ENCODE measurements around the gene MDFI.

MDFI gene

DNA sequence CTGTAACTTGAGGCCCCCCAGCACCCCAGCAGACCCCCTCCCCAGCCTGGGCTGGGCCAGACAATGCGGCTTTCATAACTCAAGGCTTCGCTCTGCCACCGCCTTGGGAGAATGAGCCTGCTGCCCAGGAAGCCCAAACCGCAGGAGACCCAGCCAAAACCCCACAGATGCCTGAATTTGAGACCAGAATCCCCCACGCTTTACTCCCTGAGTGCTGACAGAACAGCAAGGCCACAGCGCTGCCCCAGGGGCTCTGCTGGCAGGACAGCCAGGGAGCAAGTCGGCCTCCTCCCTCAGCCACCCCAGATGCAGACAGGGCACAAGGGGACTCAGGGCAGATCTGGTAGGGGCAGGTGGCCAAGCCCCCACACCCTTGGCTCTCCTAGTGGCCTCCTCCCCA lies 2.2 kb downstream of the MDFI start:
- Histone ChIP-seq H3K36me3 (ENCODE audit: control insufficient read depth in 5 of 5, insufficient read depth in 5 of 5, low read length in 5 of 5) (no peaks in the 10 kb centered on the region), H3K9ac (ENCODE audit: low read length in 5 of 5) (no peak overlapping the region), H3K9me3 (ENCODE audit: control insufficient read depth in 5 of 5, low read length in 5 of 5) (no peaks in the 10 kb centered on the region), H3K27ac (ENCODE audit: low read depth, low read length) (peak overlapping the region; percentile 45), H3K27me3 (ENCODE audit: control insufficient read depth in 5 of 5, insufficient read depth in 4 of 5, low read length in 5 of 5) (peaks cover 0 to 21% (median 11%) of the 10 kb centered on the region in 5 donors), H3K4me3 (ENCODE audit: low read depth in 1 of 5, low read length in 5 of 5) (no peak overlapping the region), H3K4me1 (ENCODE audit: control insufficient read depth in 5 of 5, insufficient read depth in 5 of 5, low read length in 5 of 5) (peaks cover 5 to 90% (median 72%) of the 10 kb centered on the region in 5 donors)

DNA sequence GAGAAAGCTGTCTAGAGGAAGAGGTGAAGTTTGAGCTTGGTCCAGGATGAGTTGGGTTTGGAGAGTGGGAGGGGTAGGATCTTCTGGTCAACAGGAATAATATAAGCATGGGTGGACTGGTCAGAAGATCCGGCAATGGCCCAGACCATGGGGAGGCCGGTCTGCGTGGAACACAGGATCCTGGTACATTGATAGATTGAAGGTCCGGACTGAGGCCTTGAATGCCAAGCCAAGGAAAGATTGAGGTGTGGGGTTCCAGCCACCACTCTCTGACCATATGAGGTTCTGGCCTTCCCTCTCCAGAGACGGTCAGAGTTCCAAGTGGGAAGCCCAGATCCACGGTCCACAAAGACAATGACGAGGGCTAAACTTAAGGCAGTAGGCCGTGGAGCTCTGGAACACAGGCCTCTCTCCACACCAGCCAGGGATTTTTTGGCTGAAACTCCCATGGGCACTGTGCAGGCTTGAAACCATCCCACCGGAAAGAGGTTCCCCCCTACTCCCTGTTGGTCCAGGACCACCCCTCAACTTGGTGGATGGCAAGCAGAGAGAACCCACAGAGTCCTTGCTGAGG lies 3.2 kb downstream of the MDFI start:
- peak overlapping the region; percentile 45 for H3K27ac ChIP-seq (ENCODE audit: low read depth, low read length)
- H3K4me3 ChIP-seq (ENCODE audit: low read depth in 1 of 5, low read length in 5 of 5), result no peak overlapping the region
- H3K27me3 ChIP-seq (ENCODE audit: control insufficient read depth in 5 of 5, insufficient read depth in 4 of 5, low read length in 5 of 5), result peaks cover 0 to 21% (median 11%) of the 10 kb centered on the region in 5 donors
- peak overlapping the region in 1 of 5 donors; percentile 35 for H3K9ac ChIP-seq (ENCODE audit: low read length in 5 of 5)
- H3K4me1 ChIP-seq (ENCODE audit: control insufficient read depth in 5 of 5, insufficient read depth in 5 of 5, low read length in 5 of 5), result peaks cover 5 to 98% (median 80%) of the 10 kb centered on the region in 5 donors
- peaks cover 0 to 3% (median 0%) of the 10 kb centered on the region in 5 donors for H3K36me3 ChIP-seq (ENCODE audit: control insufficient read depth in 5 of 5, insufficient read depth in 5 of 5, low read length in 5 of 5)
- H3K9me3 ChIP-seq (ENCODE audit: control insufficient read depth in 5 of 5, low read length in 5 of 5), result no peaks in the 10 kb centered on the region

DNA sequence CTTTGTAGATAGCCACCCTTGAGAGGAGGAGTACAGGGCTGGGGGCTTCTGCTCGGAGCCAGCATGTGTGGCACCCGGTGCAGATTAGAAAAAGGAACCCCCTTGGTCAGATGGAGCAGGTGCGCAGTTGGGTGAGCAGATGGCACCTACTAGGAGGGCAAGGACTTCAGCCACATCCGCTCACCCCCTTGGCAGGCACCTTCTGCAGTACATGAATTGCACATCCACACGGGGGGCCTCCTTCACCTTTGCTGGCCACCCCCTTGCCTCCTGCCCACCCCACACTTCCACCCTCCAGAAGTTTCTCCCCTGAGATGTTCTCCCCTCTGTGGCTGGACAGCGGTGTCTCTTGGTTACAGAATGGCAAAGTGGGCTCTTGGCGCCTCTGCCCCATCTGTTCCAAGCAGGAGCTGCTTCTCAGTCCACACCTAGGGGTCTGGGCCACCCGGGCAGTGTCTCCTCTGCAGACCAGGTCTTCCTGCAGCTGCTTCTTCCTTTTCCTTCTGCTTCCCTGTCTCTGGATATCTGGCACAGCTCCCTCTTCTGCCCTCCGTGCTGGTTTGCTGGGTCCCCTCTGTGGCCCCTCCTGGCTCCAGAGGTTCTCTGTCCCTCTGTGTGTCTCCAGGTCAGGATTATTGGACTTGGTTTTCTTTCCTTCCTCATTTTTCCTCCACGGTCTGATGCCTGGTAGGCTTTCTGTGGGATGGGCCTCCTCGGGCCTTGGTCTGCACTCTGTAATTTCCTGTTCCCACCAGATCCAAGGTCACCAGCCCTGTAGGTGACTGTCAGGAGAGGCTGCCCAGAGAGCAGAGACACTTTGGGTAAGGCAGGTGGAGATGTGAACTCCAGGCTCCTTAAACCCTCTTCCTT lies 4.1 kb downstream of the MDFI start:
- Histone ChIP-seq H3K9me3 (ENCODE audit: control insufficient read depth in 5 of 5, low read length in 5 of 5) (no peaks in the 10 kb centered on the region), H3K36me3 (ENCODE audit: control insufficient read depth in 5 of 5, insufficient read depth in 5 of 5, low read length in 5 of 5) (peaks cover 0 to 7% (median 0%) of the 10 kb centered on the region in 5 donors), H3K4me3 (ENCODE audit: low read depth in 1 of 5, low read length in 5 of 5) (no peak overlapping the region), H3K27ac (ENCODE audit: low read depth, low read length) (peak overlapping the region; percentile 71), H3K9ac (ENCODE audit: low read length in 5 of 5) (peak overlapping the region in 1 of 5 donors; percentile 25), H3K27me3 (ENCODE audit: control insufficient read depth in 5 of 5, insufficient read depth in 4 of 5, low read length in 5 of 5) (peaks cover 0 to 19% (median 11%) of the 10 kb centered on the region in 5 donors), H3K4me1 (ENCODE audit: control insufficient read depth in 5 of 5, insufficient read depth in 5 of 5, low read length in 5 of 5) (peaks cover 5 to 98% (median 86%) of the 10 kb centered on the region in 5 donors)

DNA sequence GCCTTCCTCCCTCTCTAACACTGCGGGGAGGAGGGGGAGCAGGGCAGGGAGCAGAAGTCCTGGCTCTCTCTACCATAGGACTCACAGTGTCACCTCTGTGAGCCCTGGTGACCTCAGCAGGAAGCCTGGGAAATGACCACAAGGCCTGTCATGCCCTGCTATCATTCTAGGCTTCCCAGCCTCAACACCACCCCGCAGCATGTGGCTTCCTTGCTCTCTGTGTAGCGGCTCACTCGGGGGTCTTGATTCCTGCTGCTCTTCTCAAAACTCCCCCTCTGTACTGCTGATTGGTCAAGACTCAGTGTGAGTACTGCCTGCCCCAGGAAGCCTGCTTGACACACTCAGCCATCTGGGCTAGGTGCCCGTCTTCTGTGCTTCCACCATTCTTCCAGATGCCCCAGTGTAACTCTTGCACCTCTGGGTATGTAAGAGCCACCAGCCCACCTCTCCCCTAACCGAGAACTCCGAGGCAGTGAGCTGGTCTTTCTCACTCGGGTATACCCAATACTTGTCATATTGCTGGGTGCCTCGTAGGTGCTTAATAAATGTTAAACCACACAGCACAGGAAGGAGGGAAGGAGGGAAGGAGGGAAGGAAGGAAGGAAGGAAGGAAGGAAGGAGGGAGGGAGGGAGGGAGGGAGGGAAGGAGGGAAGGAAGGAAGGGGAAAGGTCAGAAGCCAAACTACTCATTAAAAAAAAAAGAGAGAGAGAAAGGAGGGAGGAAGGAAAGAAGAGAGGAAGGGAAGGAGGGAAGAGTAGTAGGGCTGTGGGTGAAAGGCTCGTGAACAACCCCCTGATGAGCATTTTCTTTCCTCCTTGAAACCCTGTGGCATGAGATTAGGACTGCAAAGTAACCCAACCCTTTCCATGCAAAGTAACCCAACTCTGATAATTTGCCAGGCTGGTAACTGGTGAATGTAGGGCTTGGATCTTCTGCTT lies 5.0 kb downstream of the MDFI start:
- H3K9ac ChIP-seq (ENCODE audit: low read length in 5 of 5), result peak overlapping the region in 1 of 5 donors; percentile 25
- H3K36me3 ChIP-seq (ENCODE audit: control insufficient read depth in 5 of 5, insufficient read depth in 5 of 5, low read length in 5 of 5), result peaks cover 0 to 7% (median 0%) of the 10 kb centered on the region in 5 donors
- no peaks in the 10 kb centered on the region for H3K9me3 ChIP-seq (ENCODE audit: control insufficient read depth in 5 of 5, low read length in 5 of 5)
- peaks cover 5 to 94% (median 77%) of the 10 kb centered on the region in 5 donors for H3K4me1 ChIP-seq (ENCODE audit: control insufficient read depth in 5 of 5, insufficient read depth in 5 of 5, low read length in 5 of 5)
- peak overlapping the region; percentile 71 for H3K27ac ChIP-seq (ENCODE audit: low read depth, low read length)
- no peak overlapping the region for H3K4me3 ChIP-seq (ENCODE audit: low read depth in 1 of 5, low read length in 5 of 5)
- H3K27me3 ChIP-seq (ENCODE audit: control insufficient read depth in 5 of 5, insufficient read depth in 4 of 5, low read length in 5 of 5), result peaks cover 0 to 12% (median 6%) of the 10 kb centered on the region in 5 donors

DNA sequence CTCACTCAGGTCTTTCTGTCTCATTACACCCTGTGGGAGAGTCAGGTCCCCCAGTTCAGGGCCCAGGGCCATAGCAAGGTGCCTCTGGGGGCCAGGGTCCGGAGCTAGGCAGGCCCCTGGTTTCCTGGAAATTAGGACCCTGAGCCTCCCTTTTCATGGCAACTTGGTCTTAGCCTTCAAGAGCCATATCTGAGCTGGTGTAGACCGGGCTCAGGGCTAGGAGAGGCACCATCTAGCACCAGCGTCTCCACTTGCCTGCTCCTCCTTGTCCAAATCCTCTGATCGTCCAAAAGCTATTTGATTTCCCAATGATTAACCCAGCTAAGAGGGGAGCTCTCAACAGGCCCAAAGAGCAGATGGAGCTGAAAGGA lies 5.6 kb downstream of the MDFI start:
- H3K4me1 ChIP-seq (ENCODE audit: control insufficient read depth in 5 of 5, insufficient read depth in 5 of 5, low read length in 5 of 5), result peaks cover 5 to 95% (median 70%) of the 10 kb centered on the region in 5 donors
- peak overlapping the region in 1 of 5 donors; percentile 4 for H3K9ac ChIP-seq (ENCODE audit: low read length in 5 of 5)
- H3K36me3 ChIP-seq (ENCODE audit: control insufficient read depth in 5 of 5, insufficient read depth in 5 of 5, low read length in 5 of 5), result peaks cover 0 to 7% (median 0%) of the 10 kb centered on the region in 5 donors
- H3K27ac ChIP-seq (ENCODE audit: low read depth, low read length), result peak overlapping the region; percentile 71
- H3K9me3 ChIP-seq (ENCODE audit: control insufficient read depth in 5 of 5, low read length in 5 of 5), result no peaks in the 10 kb centered on the region
- H3K27me3 ChIP-seq (ENCODE audit: control insufficient read depth in 5 of 5, insufficient read depth in 4 of 5, low read length in 5 of 5), result peaks cover 0 to 12% (median 6%) of the 10 kb centered on the region in 5 donors
- H3K4me3 ChIP-seq (ENCODE audit: low read depth in 1 of 5, low read length in 5 of 5), result no peak overlapping the region

DNA sequence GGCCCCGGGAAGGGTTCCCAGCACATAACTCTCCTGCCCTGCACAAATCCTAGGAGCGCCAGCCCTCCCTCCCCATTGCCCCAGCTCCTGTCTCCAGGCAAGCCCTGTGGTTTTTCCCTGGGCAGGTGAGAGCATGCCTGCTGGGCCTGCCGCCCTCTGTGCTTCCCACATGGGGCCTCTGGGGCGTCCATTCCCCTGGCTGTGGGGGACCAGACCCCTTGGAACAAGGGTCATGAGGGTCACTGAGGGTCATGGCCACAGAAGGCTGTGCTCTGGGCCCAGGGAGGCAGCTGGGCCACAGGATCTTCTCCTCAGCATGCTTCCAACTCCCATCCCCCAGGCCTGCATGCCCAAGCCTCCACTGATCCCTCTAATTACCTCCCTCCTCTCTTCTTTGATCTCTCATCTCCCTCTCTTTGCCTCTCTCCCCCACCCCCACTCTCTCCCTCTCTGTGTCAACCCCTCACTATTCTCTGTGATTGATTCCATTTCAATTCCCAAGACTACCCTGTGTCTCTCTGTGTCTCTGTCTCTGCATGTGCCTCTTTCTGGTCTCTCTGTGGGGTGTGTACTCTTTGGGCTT lies 6.1 kb downstream of the MDFI start:
- Histone ChIP-seq H3K36me3 (ENCODE audit: control insufficient read depth in 5 of 5, insufficient read depth in 5 of 5, low read length in 5 of 5) (peaks cover 0 to 9% (median 0%) of the 10 kb centered on the region in 5 donors), H3K27ac (ENCODE audit: low read depth, low read length) (peak overlapping the region; percentile 71), H3K27me3 (ENCODE audit: control insufficient read depth in 5 of 5, insufficient read depth in 4 of 5, low read length in 5 of 5) (peaks cover 0 to 9% (median 2%) of the 10 kb centered on the region in 5 donors), H3K9ac (ENCODE audit: low read length in 5 of 5) (peak overlapping the region in 1 of 5 donors; percentile 27), H3K4me3 (ENCODE audit: low read depth in 1 of 5, low read length in 5 of 5) (no peak overlapping the region), H3K9me3 (ENCODE audit: control insufficient read depth in 5 of 5, low read length in 5 of 5) (no peaks in the 10 kb centered on the region), H3K4me1 (ENCODE audit: control insufficient read depth in 5 of 5, insufficient read depth in 5 of 5, low read length in 5 of 5) (peaks cover 5 to 93% (median 65%) of the 10 kb centered on the region in 5 donors)

DNA sequence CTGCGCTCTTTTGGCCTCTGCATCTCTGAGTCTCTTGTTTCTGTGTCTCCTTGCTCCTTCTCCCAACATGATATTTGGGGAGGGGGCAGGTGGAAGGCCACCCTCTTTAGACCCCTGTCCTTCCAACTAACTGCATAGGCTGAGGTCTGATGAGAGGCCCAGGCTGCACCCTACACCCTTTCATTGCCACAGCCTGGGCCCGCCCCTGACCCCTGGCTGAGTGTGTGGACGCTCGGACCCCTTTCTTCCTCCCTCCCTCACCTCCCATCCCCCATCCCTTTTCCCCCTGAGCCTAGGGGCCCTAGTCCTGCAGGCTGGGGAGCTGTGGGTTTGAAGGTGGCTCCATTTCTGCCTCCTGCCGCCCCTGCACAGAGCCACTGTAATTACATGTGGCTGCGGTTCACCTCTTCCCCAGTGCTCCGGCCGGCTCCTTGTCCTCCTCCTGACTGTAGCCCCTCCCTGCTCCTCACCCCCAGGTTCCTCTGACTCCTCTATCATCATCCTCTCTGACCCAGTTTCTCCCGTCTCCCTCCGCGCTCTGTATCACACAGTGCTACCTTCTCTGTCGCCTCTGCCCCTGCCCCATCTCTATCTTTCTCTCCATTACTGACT lies 6.8 kb downstream of the MDFI start:
- Histone ChIP-seq H3K27ac (ENCODE audit: low read depth, low read length) (peak overlapping the region; percentile 71), H3K9ac (ENCODE audit: low read length in 5 of 5) (no peak overlapping the region), H3K36me3 (ENCODE audit: control insufficient read depth in 5 of 5, insufficient read depth in 5 of 5, low read length in 5 of 5) (peaks cover 0 to 11% (median 6%) of the 10 kb centered on the region in 5 donors), H3K4me3 (ENCODE audit: low read depth in 1 of 5, low read length in 5 of 5) (peak overlapping the region in 2 of 5 donors; percentile 1 to 7), H3K4me1 (ENCODE audit: control insufficient read depth in 5 of 5, insufficient read depth in 5 of 5, low read length in 5 of 5) (peaks cover 5 to 90% (median 58%) of the 10 kb centered on the region in 5 donors), H3K27me3 (ENCODE audit: control insufficient read depth in 5 of 5, insufficient read depth in 4 of 5, low read length in 5 of 5) (peaks cover 0 to 2% (median 0%) of the 10 kb centered on the region in 5 donors), H3K9me3 (ENCODE audit: control insufficient read depth in 5 of 5, low read length in 5 of 5) (no peaks in the 10 kb centered on the region)

DNA sequence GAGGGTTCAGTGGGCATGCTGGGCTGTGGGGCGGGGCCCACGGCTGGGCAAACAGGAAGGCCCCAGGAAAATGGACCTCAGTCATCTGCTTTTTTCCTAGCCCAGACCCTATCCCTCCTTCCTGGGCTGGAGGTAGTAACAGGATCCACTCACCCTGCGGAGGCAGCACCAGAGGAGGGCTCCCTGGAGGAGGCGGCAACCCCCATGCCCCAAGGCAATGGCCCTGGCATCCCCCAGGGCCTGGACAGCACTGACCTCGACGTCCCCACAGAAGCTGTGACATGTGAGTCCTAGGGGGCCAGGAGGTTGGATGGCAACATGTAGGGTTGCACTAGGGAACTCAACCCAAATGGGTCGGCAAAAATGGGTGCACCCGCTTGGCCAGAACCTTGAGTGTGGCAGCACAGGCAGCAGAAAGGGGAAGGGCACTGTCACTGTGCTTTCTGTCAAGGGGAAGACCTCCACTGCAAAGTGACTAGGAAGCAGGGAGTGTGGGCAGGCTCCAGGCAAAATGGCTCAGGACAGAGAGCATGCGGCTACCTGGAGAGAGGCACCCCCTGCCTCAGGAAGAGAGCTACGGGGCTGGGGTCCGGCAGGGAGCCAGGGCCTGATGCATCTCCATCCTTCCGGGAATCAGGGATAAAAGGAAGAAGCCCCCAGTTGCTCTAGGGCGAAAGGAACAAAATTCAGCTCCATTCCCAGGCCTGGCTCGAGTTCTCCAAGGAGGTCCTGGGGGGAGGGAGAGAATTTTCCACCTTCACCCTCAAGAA lies 7.9 kb downstream of the MDFI start:
- Histone ChIP-seq H3K36me3 (ENCODE audit: control insufficient read depth in 5 of 5, insufficient read depth in 5 of 5, low read length in 5 of 5) (peaks cover 0 to 18% (median 8%) of the 10 kb centered on the region in 5 donors), H3K4me1 (ENCODE audit: control insufficient read depth in 5 of 5, insufficient read depth in 5 of 5, low read length in 5 of 5) (peaks cover 4 to 79% (median 49%) of the 10 kb centered on the region in 5 donors), H3K9ac (ENCODE audit: low read length in 5 of 5) (no peak overlapping the region), H3K27me3 (ENCODE audit: control insufficient read depth in 5 of 5, insufficient read depth in 4 of 5, low read length in 5 of 5) (no peaks in the 10 kb centered on the region), H3K9me3 (ENCODE audit: control insufficient read depth in 5 of 5, low read length in 5 of 5) (no peaks in the 10 kb centered on the region), H3K27ac (ENCODE audit: low read depth, low read length) (peak overlapping the region; percentile 71), H3K4me3 (ENCODE audit: low read depth in 1 of 5, low read length in 5 of 5) (no peak overlapping the region)

Measured in subcutaneous abdominal adipose tissue (tissue), 5 donors.